SK-N-SH treated with all-trans-retinoic acid at 6 μM for 48 hours (cell line): ENCODE measurements around the gene TNNI3.

ENCODE experiments used
- ATAC-seq: fragments of 200-7000 bp; cut with Tn5 transposase; 3 replicates; pipeline ENCODE4 v1.9.1; 2020; ENCODE audit warnings: mild to moderate bottlenecking, moderate library complexity
- ARNTL ChIP-seq: fragments of 450-650 bp; formaldehyde crosslinking; IDR thresholded peaks from 2 replicates; pipeline ENCODE4 v1.5.0; 2020; ENCODE audit warnings: low read depth, mild to moderate bottlenecking, moderate library complexity, borderline replicate concordance
- BACH2 ChIP-seq: fragments of 250-450 bp; sonication (Bioruptor Pico); IDR thresholded peaks from 2 replicates; pipeline ENCODE4 v1.9.0; 2021; ENCODE audit warnings: mild to moderate bottlenecking, borderline replicate concordance
- ESRRG ChIP-seq: fragments of 250-450 bp; sonication (Bioruptor Pico); IDR thresholded peaks from 2 replicates; pipeline ENCODE4 v1.6.1; 2021; ENCODE audit warnings: mild to moderate bottlenecking
- GLIS3 ChIP-seq: fragments of 250-450 bp; sonication (Bioruptor Pico); IDR thresholded peaks from 2 replicates; pipeline ENCODE4 v1.5.0; 2020; ENCODE audit warnings: mild to moderate bottlenecking, moderate library complexity
- ISL1 ChIP-seq: fragments of 250-450 bp; sonication (Bioruptor Pico); IDR thresholded peaks from 2 replicates; pipeline ENCODE4 v2.1.2; 2022; ENCODE audit warnings: mild to moderate bottlenecking, moderate library complexity
- OSR1 ChIP-seq: fragments of 250-450 bp; sonication (Bioruptor Pico); IDR thresholded peaks from 2 replicates; pipeline ENCODE4 v1.8.0; 2022; ENCODE audit warnings: moderate library complexity, mild to moderate bottlenecking, inconsistent platforms
- PPARA ChIP-seq: fragments of 250-450 bp; sonication (Bioruptor Pico); IDR thresholded peaks from 2 replicates; pipeline ENCODE4 v1.5.0; 2020; ENCODE audit warnings: mild to moderate bottlenecking, borderline replicate concordance
- RARB ChIP-seq: fragments of 250-450 bp; sonication (Bioruptor Pico); IDR thresholded peaks from 2 replicates; pipeline ENCODE4 v1.8.0; 2021; ENCODE audit warnings: mild to moderate bottlenecking, moderate library complexity
- SNAI2 ChIP-seq: fragments of 250-450 bp; sonication (Bioruptor Pico); IDR thresholded peaks from 2 replicates; pipeline ENCODE4 v1.5.0; 2020; ENCODE audit warnings: mild to moderate bottlenecking, moderate library complexity
- TCF4 ChIP-seq: fragments of 250-450 bp; sonication (Bioruptor Pico); IDR thresholded peaks from 2 replicates; pipeline ENCODE4 v1.8.0; 2021; ENCODE audit warnings: mild to moderate bottlenecking, moderate library complexity, borderline replicate concordance
- TOX ChIP-seq: fragments of 250-450 bp; sonication (Bioruptor Pico); IDR thresholded peaks from 2 replicates; pipeline ENCODE4 v1.8.0; 2021; ENCODE audit warnings: mild to moderate bottlenecking, moderate library complexity, borderline replicate concordance
- ZC3H10 ChIP-seq: fragments of 250-450 bp; sonication (Bioruptor Pico); IDR thresholded peaks from 2 replicates; pipeline ENCODE4 v1.5.1; 2021; ENCODE audit warnings: mild to moderate bottlenecking, moderate library complexity
- ZFP3 ChIP-seq: fragments of 250-450 bp; sonication (Bioruptor Pico); IDR thresholded peaks from 2 replicates; pipeline ENCODE4 v1.5.0; 2020; ENCODE audit warnings: mild to moderate bottlenecking, moderate library complexity
- ZNF565 ChIP-seq: fragments of 450-650 bp; formaldehyde crosslinking; conservative IDR thresholded peaks from 2 replicates; pipeline ENCODE4 v1.5.0; 2020; ENCODE audit warnings: low read depth, mild to moderate bottlenecking, moderate library complexity
- ZNF8 ChIP-seq: fragments of 450-650 bp; formaldehyde crosslinking; IDR thresholded peaks from 2 replicates; pipeline ENCODE4 v1.5.0; 2020; ENCODE audit warnings: mild to moderate bottlenecking, moderate library complexity
- TF ChIP-seq, protein P1 (sequence below): fragments of 250-450 bp; sonication (Bioruptor Pico); IDR thresholded peaks from 2 replicates; pipeline ENCODE4 v1.8.0; 2020; ENCODE audit warnings: mild to moderate bottlenecking, moderate library complexity, borderline replicate concordance
- TF ChIP-seq, protein P2 (sequence below): fragments of 250-450 bp; sonication (Bioruptor Pico); IDR thresholded peaks from 2 replicates; pipeline ENCODE4 v1.5.1; 2021; ENCODE audit warnings: mild to moderate bottlenecking, moderate library complexity
- TF ChIP-seq, protein P3 (sequence below): fragments of 250-450 bp; sonication (Bioruptor Pico); IDR thresholded peaks from 2 replicates; pipeline ENCODE4 v1.5.0; 2020; ENCODE audit warnings: mild to moderate bottlenecking, moderate library complexity
- TF ChIP-seq, protein P4 (sequence below): fragments of 250-450 bp; sonication (Bioruptor Pico); IDR thresholded peaks from 2 replicates; pipeline ENCODE4 v1.8.0; 2021; ENCODE audit warnings: low read depth, mild to moderate bottlenecking, moderate library complexity, borderline replicate concordance

The TNNI3 gene

DNA sequence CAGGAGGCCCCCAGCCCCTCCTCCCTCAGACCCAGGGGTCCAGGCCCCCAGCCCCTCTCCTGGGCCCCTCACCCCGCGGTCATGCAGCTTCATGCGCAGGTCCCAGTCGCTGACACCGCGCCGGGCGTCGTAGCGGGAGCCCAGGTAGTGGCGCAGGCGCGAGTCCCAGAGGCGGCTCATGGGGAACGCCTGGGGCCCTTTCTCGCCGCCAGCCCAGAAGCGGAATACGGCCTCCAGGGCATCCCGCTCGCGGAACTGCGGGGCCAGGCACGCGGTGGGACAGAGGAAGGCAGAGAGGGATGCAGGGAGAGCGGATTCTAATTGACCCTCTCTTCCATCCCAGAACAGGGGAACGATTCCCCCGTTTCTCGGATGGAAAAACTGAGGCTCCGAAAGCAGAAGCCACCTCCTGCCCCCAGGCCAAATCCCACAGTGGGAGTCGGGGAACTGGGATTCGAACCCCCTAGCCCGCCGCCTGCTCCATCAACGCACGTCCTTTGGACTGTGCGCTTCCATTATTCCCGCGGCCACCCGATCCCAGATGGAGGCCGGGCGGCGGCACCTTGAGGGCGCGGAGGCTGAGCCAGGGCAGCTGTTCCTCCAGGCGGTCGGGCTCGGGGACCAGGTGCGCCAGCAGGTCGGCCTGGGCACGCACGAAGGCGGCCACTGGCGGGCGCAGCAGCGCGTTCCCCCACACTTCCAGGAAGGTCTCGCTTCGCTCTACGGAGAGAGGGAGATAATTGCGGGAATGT lies 4.2 kb upstream of the TNNI3 start:
- no peak for ATAC-seq
- TF ChIP-seq ZNF565 (CRISPR knock-in tag) (no peak), ISL1 (CRISPR knock-in tag) (no peak), ZC3H10 (CRISPR knock-in tag) (no peak), SNAI2 (CRISPR knock-in tag) (no peak), ZNF8 (no peak), RARB (no peak), PPARA (CRISPR knock-in tag) (no peak), GLIS3 (CRISPR knock-in tag) (no peak)
- TF ChIP-seq, protein P1, sequence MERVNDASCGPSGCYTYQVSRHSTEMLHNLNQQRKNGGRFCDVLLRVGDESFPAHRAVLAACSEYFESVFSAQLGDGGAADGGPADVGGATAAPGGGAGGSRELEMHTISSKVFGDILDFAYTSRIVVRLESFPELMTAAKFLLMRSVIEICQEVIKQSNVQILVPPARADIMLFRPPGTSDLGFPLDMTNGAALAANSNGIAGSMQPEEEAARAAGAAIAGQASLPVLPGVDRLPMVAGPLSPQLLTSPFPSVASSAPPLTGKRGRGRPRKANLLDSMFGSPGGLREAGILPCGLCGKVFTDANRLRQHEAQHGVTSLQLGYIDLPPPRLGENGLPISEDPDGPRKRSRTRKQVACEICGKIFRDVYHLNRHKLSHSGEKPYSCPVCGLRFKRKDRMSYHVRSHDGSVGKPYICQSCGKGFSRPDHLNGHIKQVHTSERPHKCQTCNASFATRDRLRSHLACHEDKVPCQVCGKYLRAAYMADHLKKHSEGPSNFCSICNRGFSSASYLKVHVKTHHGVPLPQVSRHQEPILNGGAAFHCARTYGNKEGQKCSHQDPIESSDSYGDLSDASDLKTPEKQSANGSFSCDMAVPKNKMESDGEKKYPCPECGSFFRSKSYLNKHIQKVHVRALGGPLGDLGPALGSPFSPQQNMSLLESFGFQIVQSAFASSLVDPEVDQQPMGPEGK (CRISPR knock-in tag) = no peak
- TF ChIP-seq, protein P2, sequence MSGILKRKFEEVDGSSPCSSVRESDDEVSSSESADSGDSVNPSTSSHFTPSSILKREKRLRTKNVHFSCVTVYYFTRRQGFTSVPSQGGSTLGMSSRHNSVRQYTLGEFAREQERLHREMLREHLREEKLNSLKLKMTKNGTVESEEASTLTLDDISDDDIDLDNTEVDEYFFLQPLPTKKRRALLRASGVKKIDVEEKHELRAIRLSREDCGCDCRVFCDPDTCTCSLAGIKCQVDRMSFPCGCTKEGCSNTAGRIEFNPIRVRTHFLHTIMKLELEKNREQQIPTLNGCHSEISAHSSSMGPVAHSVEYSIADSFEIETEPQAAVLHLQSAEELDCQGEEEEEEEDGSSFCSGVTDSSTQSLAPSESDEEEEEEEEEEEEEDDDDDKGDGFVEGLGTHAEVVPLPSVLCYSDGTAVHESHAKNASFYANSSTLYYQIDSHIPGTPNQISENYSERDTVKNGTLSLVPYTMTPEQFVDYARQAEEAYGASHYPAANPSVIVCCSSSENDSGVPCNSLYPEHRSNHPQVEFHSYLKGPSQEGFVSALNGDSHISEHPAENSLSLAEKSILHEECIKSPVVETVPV (CRISPR knock-in tag) = no peak

DNA sequence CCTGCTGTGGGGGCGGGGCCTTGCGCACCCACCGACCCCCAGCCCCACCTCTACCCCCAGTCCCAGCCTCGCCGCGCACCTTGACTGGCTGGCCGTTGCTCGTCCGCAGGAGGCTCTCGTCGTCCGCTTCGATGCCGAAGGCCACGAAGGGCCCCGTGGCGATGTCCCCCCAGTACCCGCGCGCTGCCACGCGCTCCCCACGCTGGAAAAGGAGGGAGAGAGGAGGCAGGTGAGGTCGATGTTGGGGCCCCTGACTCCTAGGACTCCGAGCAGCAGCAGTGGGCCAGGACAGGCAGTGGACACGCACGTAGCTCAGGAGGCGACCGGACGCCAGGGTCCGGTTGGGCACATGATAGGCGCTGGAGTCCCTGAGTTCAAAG lies 3.4 kb upstream of the TNNI3 start:
- ATAC-seq = no peak

DNA sequence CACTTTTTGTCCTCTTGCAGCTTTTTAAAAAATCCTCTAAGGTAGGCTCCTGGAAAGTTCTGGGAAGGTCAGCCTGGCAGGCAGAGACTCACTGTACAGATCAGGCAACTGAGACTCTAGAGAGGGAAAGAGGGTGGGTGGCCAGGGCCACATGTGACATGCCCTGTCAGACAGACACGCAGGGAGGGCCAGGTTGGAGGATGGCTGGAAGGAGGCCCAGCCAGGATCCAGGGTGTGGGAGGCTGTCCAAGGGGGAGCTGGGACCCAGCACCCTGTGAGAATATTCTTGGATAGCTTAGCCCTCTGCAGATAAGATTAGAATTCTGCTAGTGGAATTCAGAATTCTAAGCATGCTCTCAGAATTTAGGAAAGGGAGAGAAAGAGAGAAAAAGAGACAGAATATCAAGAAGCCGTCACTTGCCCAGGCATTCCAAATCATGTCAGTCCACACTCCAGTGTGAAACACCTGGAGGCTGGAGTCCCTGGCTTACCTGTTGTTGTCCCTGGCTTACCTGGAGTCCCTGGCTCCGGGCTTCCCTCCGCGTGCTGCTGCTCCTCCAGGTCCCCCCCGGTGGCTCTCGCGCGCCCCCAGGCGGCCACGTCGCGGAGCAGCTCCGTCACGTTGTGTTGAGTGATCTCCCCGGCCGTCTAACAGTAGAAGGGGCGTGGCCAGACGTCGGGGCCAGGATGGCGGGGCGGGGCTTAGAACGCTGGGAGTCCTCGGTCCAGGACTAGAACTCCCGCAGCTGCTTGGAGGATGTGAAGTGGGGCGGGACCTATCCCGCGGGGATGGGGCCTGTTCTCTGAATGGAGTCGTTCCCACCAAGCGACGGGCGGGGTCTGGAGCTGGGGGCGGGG lies 2.8 kb upstream of the TNNI3 start:
- peak; percentile 85 for ATAC-seq
- no peak for TF ChIP-seq ZNF8
- TF ChIP-seq, protein P2 (CRISPR knock-in tag) = no peak
- TF ChIP-seq ESRRG (CRISPR knock-in tag) = no peak
- TF ChIP-seq ISL1 (CRISPR knock-in tag) = no peak
- TF ChIP-seq PPARA (CRISPR knock-in tag) = no peak
- TF ChIP-seq, protein P3, sequence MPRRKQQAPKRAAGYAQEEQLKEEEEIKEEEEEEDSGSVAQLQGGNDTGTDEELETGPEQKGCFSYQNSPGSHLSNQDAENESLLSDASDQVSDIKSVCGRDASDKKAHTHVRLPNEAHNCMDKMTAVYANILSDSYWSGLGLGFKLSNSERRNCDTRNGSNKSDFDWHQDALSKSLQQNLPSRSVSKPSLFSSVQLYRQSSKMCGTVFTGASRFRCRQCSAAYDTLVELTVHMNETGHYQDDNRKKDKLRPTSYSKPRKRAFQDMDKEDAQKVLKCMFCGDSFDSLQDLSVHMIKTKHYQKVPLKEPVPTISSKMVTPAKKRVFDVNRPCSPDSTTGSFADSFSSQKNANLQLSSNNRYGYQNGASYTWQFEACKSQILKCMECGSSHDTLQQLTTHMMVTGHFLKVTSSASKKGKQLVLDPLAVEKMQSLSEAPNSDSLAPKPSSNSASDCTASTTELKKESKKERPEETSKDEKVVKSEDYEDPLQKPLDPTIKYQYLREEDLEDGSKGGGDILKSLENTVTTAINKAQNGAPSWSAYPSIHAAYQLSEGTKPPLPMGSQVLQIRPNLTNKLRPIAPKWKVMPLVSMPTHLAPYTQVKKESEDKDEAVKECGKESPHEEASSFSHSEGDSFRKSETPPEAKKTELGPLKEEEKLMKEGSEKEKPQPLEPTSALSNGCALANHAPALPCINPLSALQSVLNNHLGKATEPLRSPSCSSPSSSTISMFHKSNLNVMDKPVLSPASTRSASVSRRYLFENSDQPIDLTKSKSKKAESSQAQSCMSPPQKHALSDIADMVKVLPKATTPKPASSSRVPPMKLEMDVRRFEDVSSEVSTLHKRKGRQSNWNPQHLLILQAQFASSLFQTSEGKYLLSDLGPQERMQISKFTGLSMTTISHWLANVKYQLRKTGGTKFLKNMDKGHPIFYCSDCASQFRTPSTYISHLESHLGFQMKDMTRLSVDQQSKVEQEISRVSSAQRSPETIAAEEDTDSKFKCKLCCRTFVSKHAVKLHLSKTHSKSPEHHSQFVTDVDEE = no peak
- TF ChIP-seq ARNTL (CRISPR knock-in tag) = no peak
- no peak for TF ChIP-seq RARB
- no peak for TF ChIP-seq BACH2 (CRISPR knock-in tag)
- TF ChIP-seq OSR1 (CRISPR knock-in tag) = no peak
- TF ChIP-seq ZC3H10 (CRISPR knock-in tag) = no peak
- no peak for TF ChIP-seq GLIS3 (CRISPR knock-in tag)
- no peak for TF ChIP-seq ZNF565 (CRISPR knock-in tag)
- no peak for TF ChIP-seq SNAI2 (CRISPR knock-in tag)
- no peak for TF ChIP-seq TCF4 (CRISPR knock-in tag)
- TF ChIP-seq ZFP3 = no peak

More for the DNA sequence above, 3.4 kb upstream of the TNNI3 start:
- TF ChIP-seq ZFP3 (no peak), SNAI2 (CRISPR knock-in tag) (no peak), TOX (CRISPR knock-in tag) (no peak), RARB (no peak)
- TF ChIP-seq, protein P4, sequence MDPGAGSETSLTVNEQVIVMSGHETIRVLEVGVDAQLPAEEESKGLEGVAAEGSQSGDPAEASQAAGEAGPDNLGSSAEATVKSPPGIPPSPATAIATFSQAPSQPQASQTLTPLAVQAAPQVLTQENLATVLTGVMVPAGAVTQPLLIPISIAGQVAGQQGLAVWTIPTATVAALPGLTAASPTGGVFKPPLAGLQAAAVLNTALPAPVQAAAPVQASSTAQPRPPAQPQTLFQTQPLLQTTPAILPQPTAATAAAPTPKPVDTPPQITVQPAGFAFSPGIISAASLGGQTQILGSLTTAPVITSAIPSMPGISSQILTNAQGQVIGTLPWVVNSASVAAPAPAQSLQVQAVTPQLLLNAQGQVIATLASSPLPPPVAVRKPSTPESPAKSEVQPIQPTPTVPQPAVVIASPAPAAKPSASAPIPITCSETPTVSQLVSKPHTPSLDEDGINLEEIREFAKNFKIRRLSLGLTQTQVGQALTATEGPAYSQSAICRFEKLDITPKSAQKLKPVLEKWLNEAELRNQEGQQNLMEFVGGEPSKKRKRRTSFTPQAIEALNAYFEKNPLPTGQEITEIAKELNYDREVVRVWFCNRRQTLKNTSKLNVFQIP = no peak
- TF ChIP-seq, protein P3 = no peak
